Endothelial cell of umbilical vein (primary cell): ENCODE results near the gene MAP3K19. TPM values are rescaled to one million over a fixed set of nuclear protein-coding genes. Genes with fewer than 3 reads are reported as not detected.
"Not testable (repeated sequence)": the region's sequence is repeated elsewhere in the genome, so short reads cannot be mapped to it uniquely, and the experiment has no call there.

Experiments used
- BruUV-seq: library from RNA; stranded (reverse); fragments of 400-500 nt; replicated peaks from 2 replicates; lab custom pipeline; 2021; lab: Mats Ljungman, UMichigan
- CTCF ChIA-PET: fragments of 300-600, 350-600 bp; sonication (Branson Sonifier 250); formaldehyde crosslinking; loops from one replicate; lab custom pipeline; 2021; ENCODE audit warnings: antibody characterized with exemption, inconsistent platforms; lab: Charles Lee
- POLR2A ChIA-PET: fragments of 300-600, 350-600 bp; sonication (Branson Sonifier 250); formaldehyde crosslinking; loops from one replicate; lab custom pipeline; 2021; ENCODE audit warnings: antibody characterized with exemption, inconsistent platforms; lab: Charles Lee
- DNase-seq: peaks from one replicate; pipeline ENCODE4 v3.0.0-alpha.2; 2011; ENCODE audit warnings: low read depth, low spot score
- FAIRE-seq: peaks from 2 replicates; lab custom pipeline; 2011; peaks lifted over from hg19 to GRCh38; lab: Jason Lieb, UNC
- H2AFZ ChIP-seq: 2 replicates; pipeline ENCODE4 v1.6.0; 2012; ENCODE audit warnings: low read depth, low read length, control low read depth, inconsistent platforms
- H3K27ac ChIP-seq: 2 replicates; pipeline ENCODE4 v1.5.1; 2011; ENCODE audit warnings: low read depth, mild to moderate bottlenecking, control low read depth, low read length, moderate library complexity; ENCODE audit not compliant: insufficient read depth
- H3K27me3 ChIP-seq, 2 experiments: 2 replicates each; pipeline versions ENCODE4 v1.6.0 to v1.6.1; 2011; ENCODE audit warnings: low read length in 2 of 2, mixed read lengths in 1 of 2; ENCODE audit not compliant: control insufficient read depth in 2 of 2, insufficient read depth in 2 of 2
- H3K36me3 ChIP-seq, 2 experiments: 2 replicates in 1 of 2; 3 replicates in 1 of 2; pipeline ENCODE4 v1.5.1; 2011; ENCODE audit warnings: low read length in 2 of 2, mild to moderate bottlenecking in 1 of 2, moderate library complexity in 1 of 2; ENCODE audit not compliant: control insufficient read depth in 2 of 2, insufficient read depth in 2 of 2; ENCODE audit errors: extremely low read depth in 1 of 2
- H3K4me1 ChIP-seq: 3 replicates; pipeline ENCODE4 v1.5.1; 2011; ENCODE audit warnings: mild to moderate bottlenecking, low read length; ENCODE audit not compliant: control insufficient read depth, insufficient read depth; ENCODE audit errors: extremely low read depth
- H3K4me2 ChIP-seq: 2 replicates; pipeline ENCODE4 v1.6.1; 2011; ENCODE audit warnings: low read length, control low read depth, mixed read lengths; ENCODE audit not compliant: insufficient read depth
- H3K4me3 ChIP-seq, 3 experiments: fragments of 200-600 bp in 1 of 3; sonication (generic), shearing (Covaris generic) in 1 of 3; replicated peaks in 1 of 3; 2 replicates each; pipeline ENCODE4 v1.5.1; 2011 to 2016; ENCODE audit warnings: control low read depth in 3 of 3, low read length in 3 of 3, mild to moderate bottlenecking in 2 of 3, inconsistent platforms in 1 of 3, low read depth in 1 of 3, moderate library complexity in 1 of 3; ENCODE audit not compliant: insufficient read depth in 1 of 3
- H3K79me2 ChIP-seq: 2 replicates; pipeline ENCODE4 v1.6.0; 2012; ENCODE audit warnings: low read length, inconsistent platforms; ENCODE audit not compliant: control insufficient read depth, insufficient read depth
- H3K9ac ChIP-seq: replicated peaks from 2 replicates; pipeline ENCODE3; 2011; ENCODE audit warnings: low read length, control low read depth; ENCODE audit not compliant: insufficient read depth; ENCODE audit errors: extremely low read depth
- H3K9me1 ChIP-seq: replicated peaks from 3 replicates; pipeline ENCODE4 v1.6.0; 2011; ENCODE audit warnings: mild to moderate bottlenecking, low read length; ENCODE audit not compliant: control insufficient read depth, insufficient read depth; ENCODE audit errors: extremely low read depth
- H3K9me3 ChIP-seq: replicated peaks from 2 replicates; pipeline ENCODE4 v1.5.1; 2012; ENCODE audit warnings: low read length, inconsistent platforms; ENCODE audit not compliant: control insufficient read depth, insufficient read depth
- H4K20me1 ChIP-seq: replicated peaks from 2 replicates; pipeline ENCODE3; 2011; ENCODE audit warnings: mild to moderate bottlenecking, low read length; ENCODE audit not compliant: control insufficient read depth, insufficient read depth; ENCODE audit errors: extremely low read depth
- CTCF ChIP-seq, 2 donors: IDR thresholded peaks; 1 replicate in 1 of 2; 2 replicates in 1 of 2; pipeline ENCODE4 v1.5.1; 2011; ENCODE audit warnings: low read length in 2 of 2, mild to moderate bottlenecking in 2 of 2, moderate library complexity in 2 of 2, control low read depth in 1 of 2, inconsistent platforms in 1 of 2, low read depth in 1 of 2; ENCODE audit not compliant: insufficient read depth in 1 of 2; ENCODE audit errors: extremely low read depth in 1 of 2
- FOS ChIP-seq: IDR thresholded peaks from 2 replicates; pipeline ENCODE4 v1.6.1; 2011; ENCODE audit warnings: mild to moderate bottlenecking, low read length, moderate library complexity, borderline replicate concordance; ENCODE audit not compliant: insufficient read depth
- GATA2 ChIP-seq: IDR thresholded peaks from 2 replicates; pipeline ENCODE4 v1.7.0; 2011; ENCODE audit warnings: low read depth, mild to moderate bottlenecking, moderate library complexity, mixed read lengths, low read length; ENCODE audit not compliant: insufficient read length, insufficient read depth
- MAX ChIP-seq: IDR thresholded peaks from 2 replicates; pipeline ENCODE4 v1.6.1; 2011; ENCODE audit not compliant: insufficient read depth, insufficient read length
- POLR2AphosphoS5 ChIP-seq: IDR thresholded peaks from 2 replicates; pipeline ENCODE4 v1.6.1; 2012; ENCODE audit warnings: low read depth, mild to moderate bottlenecking, control low read depth, low read length, moderate library complexity; ENCODE audit not compliant: insufficient read depth
- dilution Hi-C: fragments of 300-500 bp; cut with MboI; formaldehyde crosslinking; loops from one replicate; pipeline ENCODE4 v1.15.0; 2019; ENCODE audit warnings: low sequenced_read_pairs; ENCODE audit not compliant: extremely low pct_ligation_motif_present
- intact Hi-C: fragments of 100-400 bp; cut with micrococcal nuclease; formaldehyde crosslinking; loops from one replicate; pipeline ENCODE4 v1.10.0; 2022
- polyA plus RNA-seq, 4 experiments: library from polyadenylated mRNA; depleted of rRNA in 3 of 4; stranded (reverse) in 3 of 4; unstranded in 1 of 4; fragments of >200 nt; gene quantifications; 2 replicates each; pipeline versions ENCODE4 v1.2.1 to v1.2.3, GENCODE V29; 2011 to 2012; ENCODE audit warnings: missing spikeins in 1 of 4
- total RNA-seq: library from RNA; stranded (reverse); gene quantifications from 2 replicates; pipeline ENCODE4 v1.2.3, GENCODE V29; 2021

MAP3K19 gene
- total and polyA plus RNA-seq, 2 donors (not counting 3 experiments of a cell fraction or from before 2014, with no cell fraction given), result not detected

GRCh38 chr2:135091681-135092080 is 44.4 kb upstream of the MAP3K19 start:
- dilution Hi-C loops (no loop called here), intact Hi-C loops (no loop called here)
- Histone ChIP-seq H3K4me3 (no peak overlapping the region), H3K27ac (no peak overlapping the region), H4K20me1 (peaks cover 7% of the 10 kb centered on the region), H3K36me3 (peaks cover 2 to 13% of the 10 kb centered on the region in 2 experiments), H3K79me2 (peaks cover 21% of the 10 kb centered on the region), H3K9me1 (no peaks in the 10 kb centered on the region), H3K9ac (no peak overlapping the region), H3K9me3 (no peaks in the 10 kb centered on the region), H3K27me3 (no peaks in the 10 kb centered on the region), H2AFZ (no peak overlapping the region), H3K4me1 (no peaks in the 10 kb centered on the region), H3K4me2 (no peak overlapping the region)
- FAIRE-seq (no peak), DNase-seq (no peak)
- TF ChIP-seq MAX, result no peak
- TF ChIP-seq CTCF (IDR thresholded peaks at IDR 0.05; ENCODE audit: extremely low read depth in 1 of 2, insufficient read depth in 1 of 2, low read depth in 1 of 2, low read length in 2 of 2), result no peak
- no peak for TF ChIP-seq FOS
- TF ChIP-seq GATA2, result no peak
- TF ChIP-seq POLR2AphosphoS5, result no peak
- POLR2A ChIA-PET, result interaction anchor here (0.5 kb wide), 1 partner anchor 11 kb away, joined by 4 read pairs; no protein-coding TSS in a partner anchor
- CTCF ChIA-PET, result interaction anchor here (1.2 kb wide), 1 partner anchor 56 kb away, joined by 3 read pairs; no protein-coding TSS in a partner anchor
- BruUV-seq, result no TSS peak

- DNase-seq, H3K4me3 ChIP-seq, FAIRE-seq, intact Hi-C loops, POLR2A ChIA-PET, H4K20me1 ChIP-seq, H3K9ac ChIP-seq, H3K27ac ChIP-seq, H3K27me3 ChIP-seq, CTCF ChIA-PET, dilution Hi-C loops, H3K4me2 ChIP-seq, H3K4me1 ChIP-seq, H3K9me1 ChIP-seq, H3K9me3 ChIP-seq, H2AFZ ChIP-seq, BruUV-seq: not testable (repeated sequence)
- H3K36me3 ChIP-seq, result peaks cover 2 to 13% of the 10 kb centered on the region in 2 experiments
- H3K79me2 ChIP-seq, result peaks cover 37% of the 10 kb centered on the region
Measured at GRCh38 chr2:135089597-135089996, 42.4 kb upstream of the MAP3K19 start.
